PFSK-1 (cell line): Measurements from ENCODE around the gene SLC22A16.

Experiments
- POLR2AphosphoS5 ChIP-seq: IDR thresholded peaks from 2 replicates; pipeline ENCODE4 v1.6.1; 2012; ENCODE audit warnings: low read depth, mild to moderate bottlenecking, control low read depth, low read length, moderate library complexity
- TAF1 ChIP-seq: IDR thresholded peaks from 2 replicates; pipeline ENCODE4 v1.6.1; 2012; ENCODE audit warnings: low read length, control low read depth, borderline replicate concordance; ENCODE audit not compliant: insufficient read depth

DNA sequence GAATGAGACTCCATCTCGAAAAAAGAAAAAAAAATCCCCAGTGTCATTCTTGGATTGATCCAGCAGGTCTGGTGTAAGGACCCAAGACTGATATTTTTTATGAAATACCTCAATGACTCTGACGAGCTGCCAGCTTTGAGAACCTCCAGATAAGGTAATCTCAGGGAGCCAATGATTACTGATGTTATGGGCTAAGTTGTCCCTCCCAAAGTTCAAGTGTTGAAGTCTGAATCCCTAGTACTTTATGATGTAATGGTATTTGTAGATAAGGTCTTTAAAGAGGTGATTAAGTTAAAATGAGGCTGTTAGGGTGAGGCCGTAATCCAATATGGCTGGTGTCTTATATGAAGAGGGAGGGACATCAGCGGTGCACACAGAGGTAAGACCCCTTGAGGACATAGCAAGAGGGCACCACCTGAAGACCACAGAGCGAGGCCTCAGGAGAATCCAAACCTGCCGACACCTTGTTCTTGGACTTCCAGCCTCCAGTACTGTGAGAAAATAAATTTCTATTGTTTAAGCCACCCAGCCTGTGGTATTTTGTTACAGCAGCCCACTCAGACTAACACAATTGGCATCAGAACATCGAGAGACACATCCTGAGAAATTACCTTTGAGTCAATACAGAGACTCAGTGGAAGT is 41.3 kb downstream of the SLC22A16 start:
- no peak for TF ChIP-seq TAF1
- no peak for TF ChIP-seq POLR2AphosphoS5
